ENCODE results near the gene MXRA8. TPM values are rescaled to one million over a fixed set of nuclear protein-coding genes. Genes with fewer than 3 reads are reported as not detected.

MXRA8 gene
- total RNA-seq, 3 donors from 2014 or later (not counting 1 experiment from before 2014, with no cell fraction given): 0.26 TPM; not detected in 2

GRCh38 chr1:1327291-1327690 lies 31.1 kb downstream of the MXRA8 start:
- TF ChIP-seq CTCF (IDR thresholded peaks at IDR 0.05): no peak
- Mint-ChIP-seq H3K27me3 (ENCODE audit: low read depth in 2 of 2) (no peaks in the 10 kb centered on the region), H3K4me1 (peaks cover 16 to 26% of the 10 kb centered on the region in 2 donors), H3K27ac (no peak overlapping the region), H3K9me3 (no peaks in the 10 kb centered on the region), H3K4me3 (peak overlapping the region; percentile 59), H3K36me3 (no peaks in the 10 kb centered on the region)
- intact Hi-C loops (cut with micrococcal nuclease): no loop called here
- H3K36me3 ChIP-seq (ENCODE audit: control insufficient read depth, insufficient read depth, low read length): peaks cover 3% of the 10 kb centered on the region
- H3K27me3 ChIP-seq (ENCODE audit: control insufficient read depth, insufficient read depth, low read length): no peaks in the 10 kb centered on the region
- H3K4me3 ChIP-seq (ENCODE audit: low read length): no peak overlapping the region
- 94% methylated on average over 40 of the region's 40 CpGs for WGBS (ENCODE audit: insufficient coverage)
- no peak overlapping the region for H3K27ac ChIP-seq (ENCODE audit: low read length)
- H3K4me1 ChIP-seq (ENCODE audit: control insufficient read depth, insufficient read depth, low read length): peaks cover 28% of the 10 kb centered on the region
- no peaks in the 10 kb centered on the region for H3K9me3 ChIP-seq (ENCODE audit: control insufficient read depth, insufficient read depth, low read length)
- DNase-seq (no peak), ATAC-seq (no peak)

- Histone ChIP-seq H3K4me3 (ENCODE audit: low read length) (no peak overlapping the region), H3K27ac (ENCODE audit: low read length) (no peak overlapping the region), H3K4me1 (ENCODE audit: control insufficient read depth, insufficient read depth, low read length) (peaks cover 37% of the 10 kb centered on the region), H3K27me3 (ENCODE audit: control insufficient read depth, insufficient read depth, low read length) (no peaks in the 10 kb centered on the region), H3K9me3 (ENCODE audit: control insufficient read depth, insufficient read depth, low read length) (no peaks in the 10 kb centered on the region), H3K36me3 (ENCODE audit: control insufficient read depth, insufficient read depth, low read length) (peaks cover 3% of the 10 kb centered on the region)
- peak overlapping the region; percentile 76 for H3K4me3 Mint-ChIP-seq
- no peaks in the 10 kb centered on the region for H3K36me3 Mint-ChIP-seq
- no peak overlapping the region for H3K27ac Mint-ChIP-seq
- ATAC-seq (no peak), DNase-seq (no peak)
- no peaks in the 10 kb centered on the region for H3K27me3 Mint-ChIP-seq (ENCODE audit: low read depth in 2 of 2)
- no peaks in the 10 kb centered on the region for H3K9me3 Mint-ChIP-seq
- peaks cover 20 to 30% of the 10 kb centered on the region in 2 donors for H3K4me1 Mint-ChIP-seq
- no peak for TF ChIP-seq CTCF (IDR thresholded peaks at IDR 0.05)
- 73% methylated on average over 8 of the region's 8 CpGs for WGBS (ENCODE audit: insufficient coverage)
- intact Hi-C loops (cut with micrococcal nuclease): no loop called here
Measured at GRCh38 chr1:1326075-1326605, 32.2 kb downstream of the MXRA8 start.

- Histone ChIP-seq H3K4me1 (ENCODE audit: control insufficient read depth, insufficient read depth, low read length) (peaks cover 37% of the 10 kb centered on the region), H3K36me3 (ENCODE audit: control insufficient read depth, insufficient read depth, low read length) (peaks cover 7% of the 10 kb centered on the region), H3K4me3 (ENCODE audit: low read length) (peak overlapping the region; percentile 64), H3K9me3 (ENCODE audit: control insufficient read depth, insufficient read depth, low read length) (no peaks in the 10 kb centered on the region), H3K27ac (ENCODE audit: low read length) (peak overlapping the region; percentile 48), H3K27me3 (ENCODE audit: control insufficient read depth, insufficient read depth, low read length) (no peaks in the 10 kb centered on the region)
- Mint-ChIP-seq H3K36me3 (no peaks in the 10 kb centered on the region), H3K4me3 (peak overlapping the region; percentile 76), H3K27me3 (ENCODE audit: low read depth in 2 of 2) (no peaks in the 10 kb centered on the region), H3K9me3 (no peaks in the 10 kb centered on the region), H3K27ac (peak overlapping the region in 1 of 2 donors; percentile 40), H3K4me1 (peaks cover 20 to 30% of the 10 kb centered on the region in 2 donors)
- TF ChIP-seq CTCF (IDR thresholded peaks at IDR 0.05): no peak
- intact Hi-C loops (cut with micrococcal nuclease): no loop called here
- ATAC-seq (no peak), DNase-seq (no peak)
- 48% methylated on average over 16 of the region's 16 CpGs for WGBS (ENCODE audit: insufficient coverage)
Measured at GRCh38 chr1:1325288-1326074, 32.9 kb downstream of the MXRA8 start.

Measured in natural killer cell (primary cell).